ENCODE data around the gene KRTAP5-7.

GRCh38 chr11:71564430-71564829 lies 37.4 kb downstream of the KRTAP5-7 start:
- TF ChIP-seq EZH2 (IDR thresholded peaks at IDR 0.05; ENCODE audit: insufficient read depth, low read length) (no peak), CTCF (IDR thresholded peaks at IDR 0.05; ENCODE audit: insufficient read depth, low read depth, low read length) (no peak)
